Left lobe of liver (tissue), 2 donors: ENCODE data around the gene DNAJC1. TPM values are rescaled to one million over a fixed set of nuclear protein-coding genes. Genes with fewer than 3 reads are reported as not detected.

ENCODE experiments used
- ATAC-seq: fragments of 200-7000 bp; cut with Tn5 transposase; one replicate; pipeline ENCODE4 v1.9.1; 2020; ENCODE audit warnings: mild to moderate bottlenecking, moderate library complexity
- DNase-seq: peaks from one replicate; pipeline ENCODE4 v3.0.0-alpha.2; 2020; ENCODE audit warnings: low spot score
- total RNA-seq: library from RNA; stranded (reverse); gene quantifications from one replicate; pipeline ENCODE4 v1.2.1, GENCODE V29; 2021
- donor health status: DM: no; HTN: no; CAD: no; lungs with moderate emphysema.
- donor health status: DM: no; HTN: yes; CAD: no.

DNAJC1 gene
- total RNA-seq, 1 donor from 2014 or later, result 29.3 TPM

DNA sequence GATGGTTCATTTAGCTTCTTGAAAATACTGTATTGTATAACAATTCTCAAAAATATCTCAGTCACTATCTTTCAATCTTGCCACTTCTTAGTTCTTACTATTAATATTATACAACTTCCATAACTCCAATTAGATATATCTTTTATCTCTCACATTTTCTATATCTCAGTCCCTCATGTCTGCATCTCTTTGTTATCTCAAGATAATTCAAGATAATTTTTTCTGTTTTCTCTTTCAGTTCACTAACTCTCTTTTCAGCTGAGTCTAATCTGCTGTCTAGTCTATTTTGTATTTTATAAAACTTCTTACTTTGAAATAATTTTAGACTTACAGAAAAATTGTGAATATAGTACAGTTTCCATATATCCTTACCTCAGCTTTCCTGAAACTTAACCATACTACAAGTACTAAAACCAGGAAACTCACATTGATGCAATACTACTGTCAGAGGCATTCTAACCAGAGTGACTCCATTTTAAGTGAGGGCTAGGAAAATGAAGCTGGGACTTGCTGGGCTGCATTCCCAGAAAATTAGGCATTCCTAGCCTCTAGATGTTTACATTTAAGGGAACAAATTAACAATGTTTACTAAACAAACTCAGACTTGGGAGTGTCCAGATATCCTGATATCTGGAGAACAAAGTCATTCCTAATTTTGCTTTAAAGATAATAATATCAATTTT, 38.4 kb downstream of the DNAJC1 start:
- DNase-seq (no peak), ATAC-seq (no peak)

DNA sequence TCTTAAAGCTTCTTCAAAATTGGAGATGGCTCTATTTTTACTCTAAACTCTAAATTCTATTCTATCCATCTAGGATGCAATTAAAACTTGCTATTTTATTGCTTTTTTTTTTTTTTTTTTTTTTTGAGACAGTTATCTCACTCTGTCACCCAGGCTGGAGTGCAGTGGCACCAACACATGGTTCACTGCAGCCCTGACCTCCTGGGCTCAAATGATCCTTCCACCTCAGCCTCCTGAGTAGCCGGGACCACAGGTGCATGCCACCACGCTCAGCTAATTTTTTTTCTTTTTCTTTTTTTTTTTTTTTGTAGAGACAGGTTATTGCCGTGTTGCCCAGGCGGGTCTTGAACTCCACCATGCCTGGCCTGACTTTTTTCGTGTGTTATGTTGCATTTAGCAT, 41.2 kb downstream of the DNAJC1 start:
- ATAC-seq, result no peak
- DNase-seq, result no peak

DNA sequence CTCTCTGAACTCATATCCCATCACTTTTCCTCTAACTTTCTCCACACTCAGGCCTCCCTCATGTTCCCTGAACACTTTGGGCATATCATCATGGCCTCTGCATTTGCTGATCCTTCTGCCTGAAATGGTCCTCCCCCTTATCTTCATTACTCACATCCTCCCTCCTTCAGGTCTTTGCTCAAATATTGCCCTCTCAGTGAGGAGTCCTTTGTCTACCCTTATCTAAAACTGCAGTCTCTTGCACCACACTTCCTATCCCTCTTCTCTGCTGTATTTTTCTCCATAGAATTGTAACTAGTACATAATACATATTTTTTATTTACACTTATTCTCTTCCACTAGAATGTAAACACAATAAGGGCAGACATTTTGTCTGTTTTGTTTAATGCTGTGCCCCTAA, 41.7 kb downstream of the DNAJC1 start:
- ATAC-seq (no peak), DNase-seq (no peak)

GRCh38 chr10:21959998-21960397, 43.5 kb downstream of the DNAJC1 start:
- ATAC-seq, result no peak
- no peak for DNase-seq

DNA sequence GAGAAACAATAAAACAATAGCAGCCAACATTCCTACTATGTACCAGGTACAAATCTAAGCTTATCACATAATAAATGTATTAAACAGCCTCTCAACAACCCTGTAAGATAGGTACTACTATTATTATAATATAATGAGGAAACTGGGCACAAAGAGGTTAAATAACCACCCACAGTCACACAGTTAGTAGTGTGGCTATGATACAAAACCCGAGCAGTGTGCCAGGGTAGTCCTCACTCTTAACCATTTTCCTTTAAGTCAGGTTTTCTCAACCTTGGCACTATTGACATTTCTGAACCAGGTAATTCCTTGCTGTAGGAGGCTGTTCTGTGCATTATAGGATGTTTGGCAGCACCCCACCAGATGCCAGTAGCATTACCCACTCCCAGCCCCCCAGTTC, 48.8 kb downstream of the DNAJC1 start:
- ATAC-seq, result no peak
- no peak for DNase-seq

DNA sequence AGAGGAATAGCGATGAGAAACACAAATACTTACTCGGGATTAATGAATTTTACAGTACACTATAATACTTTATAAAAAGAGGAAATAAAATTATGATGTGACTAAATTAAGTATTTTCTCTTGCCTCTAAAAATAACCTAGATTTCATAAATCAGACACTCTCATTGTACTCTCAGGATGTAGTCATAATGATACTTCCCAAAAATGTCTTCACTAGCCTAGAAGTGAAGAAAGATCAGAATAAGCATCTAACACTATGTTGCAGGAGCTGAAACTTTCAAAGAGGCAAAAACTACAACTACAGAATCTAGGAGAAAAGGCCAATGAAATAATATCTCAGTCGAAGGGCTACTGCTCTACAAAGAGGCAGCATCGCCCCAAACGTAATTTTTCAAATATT, 49.4 kb downstream of the DNAJC1 start:
- ATAC-seq, result no peak
- no peak for DNase-seq

GRCh38 chr10:21953585-21954057, 49.9 kb downstream of the DNAJC1 start:
- ATAC-seq (peak; percentile 73), DNase-seq (no peak)

- DNase-seq, result no peak
- no peak for ATAC-seq
Measured at GRCh38 chr10:21950566-21950965, 53.0 kb downstream of the DNAJC1 start.

DNA sequence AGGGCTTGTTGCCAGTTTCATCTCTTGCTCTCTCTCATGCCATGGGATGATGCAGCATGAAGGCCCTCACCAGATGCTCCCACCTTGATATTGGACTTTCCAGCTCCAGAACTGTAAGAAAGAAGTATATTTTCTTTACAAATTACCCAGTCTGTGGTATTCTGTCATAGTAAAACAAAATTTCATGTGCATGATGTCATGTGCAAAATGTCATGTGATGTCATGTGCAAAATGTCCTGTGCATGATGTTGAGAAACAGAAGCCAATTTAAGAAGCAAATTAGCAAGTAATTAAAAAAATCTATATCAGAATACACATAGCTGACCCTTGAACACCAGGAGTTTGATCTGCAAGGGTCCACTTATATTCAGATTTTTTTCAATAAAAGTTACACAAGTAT, 56.6 kb downstream of the DNAJC1 start:
- ATAC-seq (no peak), DNase-seq (no peak)

GRCh38 chr10:21944727-21945386, 58.7 kb downstream of the DNAJC1 start:
- no peak for ATAC-seq
- DNase-seq, result no peak

- DNase-seq (no peak), ATAC-seq (no peak)
Measured at GRCh38 chr10:21943633-21944265, 59.8 kb downstream of the DNAJC1 start.

- ATAC-seq (no peak), DNase-seq (no peak)
Measured at GRCh38 chr10:21935439-21936023, 68.0 kb downstream of the DNAJC1 start.

GRCh38 chr10:21934307-21934706, 69.2 kb downstream of the DNAJC1 start:
- no peak for DNase-seq
- no peak for ATAC-seq

DNA sequence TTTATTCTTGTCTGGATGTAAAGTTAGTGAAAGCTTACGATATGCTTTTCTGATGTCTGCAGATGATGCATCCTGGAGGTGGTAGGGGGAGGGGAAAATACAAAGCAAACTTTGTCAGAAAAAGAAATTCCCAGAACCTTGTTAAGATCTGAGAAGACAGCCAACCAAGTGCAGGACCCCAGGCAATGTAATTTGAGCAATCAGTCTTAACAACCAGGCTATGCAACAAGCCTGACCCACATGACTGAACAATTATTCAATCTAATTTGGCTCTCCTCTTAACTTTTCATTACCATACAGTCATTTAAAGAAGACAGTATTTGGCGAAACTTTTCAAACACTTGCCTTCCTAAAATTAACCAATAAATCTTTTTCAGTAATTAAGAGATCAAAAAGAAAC, 74.5 kb downstream of the DNAJC1 start:
- no peak for DNase-seq
- no peak for ATAC-seq

DNA sequence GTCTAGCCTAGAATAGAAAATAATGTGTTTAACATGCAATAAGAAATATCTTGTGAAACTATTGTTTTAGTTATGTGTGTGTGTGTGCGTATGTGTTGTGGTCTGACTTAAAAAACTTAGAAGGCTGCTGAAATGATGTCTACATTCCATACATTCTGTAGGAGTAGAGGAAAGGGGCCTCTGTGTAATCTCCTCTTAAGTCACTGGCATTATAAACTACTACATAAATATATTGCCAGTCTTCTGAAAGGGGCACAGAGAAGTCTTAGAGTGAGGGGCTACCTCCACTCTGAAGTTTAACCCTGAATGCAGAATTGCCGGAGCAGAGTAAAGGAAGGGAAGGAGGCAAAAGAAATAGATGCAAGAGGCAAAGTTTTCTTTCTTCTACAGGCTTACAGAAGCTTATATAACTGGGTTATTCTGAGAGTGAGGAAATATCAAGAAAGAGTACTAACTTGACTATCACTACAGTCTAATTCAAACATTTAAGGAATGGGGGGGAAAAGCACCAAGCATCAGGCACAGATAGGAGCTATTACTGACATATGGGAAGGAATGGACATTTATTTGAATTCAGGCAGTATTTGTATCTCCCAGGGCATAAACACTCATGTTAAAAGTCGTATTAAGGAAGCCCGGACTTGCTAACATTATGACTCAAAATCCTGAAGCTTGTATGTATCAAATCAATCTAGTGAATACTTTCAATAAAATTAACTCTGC, 75.7 kb downstream of the DNAJC1 start:
- no peak for DNase-seq
- no peak for ATAC-seq

- no peak for DNase-seq
- ATAC-seq, result no peak
Measured at GRCh38 chr10:21926949-21927348, 76.6 kb downstream of the DNAJC1 start.

GRCh38 chr10:21926358-21926925, 77.1 kb downstream of the DNAJC1 start:
- ATAC-seq, result no peak
- no peak for DNase-seq

DNA sequence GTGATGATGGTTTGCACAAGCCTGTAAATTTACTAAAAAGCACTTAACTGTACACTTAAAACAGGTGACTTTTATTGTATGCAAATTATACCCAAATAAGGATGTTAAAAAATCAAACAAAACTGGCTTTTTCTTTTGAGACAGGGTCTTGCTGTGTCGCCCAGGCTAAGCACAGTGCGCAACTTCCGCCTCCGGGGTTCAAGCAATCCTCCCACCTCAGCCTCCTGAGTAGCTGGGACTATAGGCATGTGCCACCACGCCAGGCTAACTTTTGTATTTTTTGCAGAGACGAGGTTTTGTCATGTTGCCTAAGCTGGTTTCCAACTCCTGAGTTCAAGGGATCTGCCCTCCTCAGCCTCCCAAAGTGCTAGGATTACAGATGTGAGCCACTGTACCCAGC, 77.7 kb downstream of the DNAJC1 start:
- no peak for ATAC-seq
- no peak for DNase-seq

- ATAC-seq (no peak), DNase-seq (no peak)
Measured at GRCh38 chr10:21924511-21924910, 79.0 kb downstream of the DNAJC1 start.

DNA sequence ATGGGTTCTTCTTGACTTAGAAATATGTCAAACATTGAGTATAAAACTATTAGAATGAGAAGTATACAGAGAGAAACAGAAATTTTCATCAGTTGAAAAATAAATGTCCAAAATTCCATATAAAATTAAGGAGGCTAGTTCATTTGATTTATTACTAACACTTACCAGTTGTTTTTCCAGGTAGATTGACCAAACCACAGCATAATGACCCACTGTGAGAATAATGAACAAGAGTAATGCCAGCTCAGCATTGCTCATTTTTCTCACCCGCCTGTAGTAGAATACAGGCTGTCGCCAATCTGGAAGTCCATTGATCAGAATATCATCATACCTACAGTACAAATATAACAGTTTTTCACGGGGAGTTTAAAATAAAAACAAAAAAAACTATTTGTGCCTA, 82.9 kb downstream of the DNAJC1 start:
- no peak for ATAC-seq
- no peak for DNase-seq

DNA sequence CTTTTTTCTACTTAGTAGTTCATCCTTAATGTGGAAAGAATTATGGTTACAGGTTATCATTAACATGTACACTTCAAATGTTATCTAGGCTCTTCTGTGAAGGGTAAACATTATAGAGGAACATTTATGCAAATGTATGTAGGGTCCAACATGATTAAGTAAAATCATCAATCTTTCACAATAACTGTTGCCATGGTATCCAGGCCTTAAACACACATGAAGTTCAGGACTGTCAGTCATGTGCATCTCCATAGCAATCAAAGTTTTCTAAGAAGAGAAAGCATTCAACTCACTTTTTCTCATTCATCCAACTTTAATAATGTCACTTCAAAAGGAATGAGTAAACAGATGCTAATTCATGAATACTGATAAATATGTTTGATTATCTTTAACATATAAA, 83.6 kb downstream of the DNAJC1 start:
- ATAC-seq (no peak), DNase-seq (no peak)
